Transverse colon (tissue), 4 donors: ENCODE measurements around the gene NOL7. TPM values are rescaled to one million over a fixed set of nuclear protein-coding genes. Genes with fewer than 3 reads are reported as not detected.

Source experiments
- DNase-seq: peaks from one replicate; pipeline ENCODE4 v3.0.0-alpha.2; 2019
- H3K27ac ChIP-seq, 4 donors: fragments of 200-600 bp; sonication (generic); 2 replicates each; pipeline ENCODE4 v1.5.1; 2016 to 2018; ENCODE audit warnings: inconsistent platforms in 4 of 4
- H3K27me3 ChIP-seq: fragments of 200-600 bp; sonication (generic); 2 replicates; pipeline ENCODE4 v1.5.1; 2017; ENCODE audit warnings: inconsistent platforms
- H3K36me3 ChIP-seq, 4 donors: fragments of 200-600 bp; sonication (generic); 2 replicates each; pipeline ENCODE4 v1.5.1; 2017 to 2019; ENCODE audit warnings: inconsistent platforms in 4 of 4
- H3K4me1 ChIP-seq, 4 donors: fragments of 200-600 bp; sonication (generic); 2 replicates each; pipeline ENCODE4 v1.5.1; 2017 to 2020; ENCODE audit warnings: inconsistent platforms in 4 of 4
- H3K4me3 ChIP-seq, 4 donors: fragments of 200-600 bp; sonication (generic); 1 replicate in 1 of 4; 2 replicates in 3 of 4; pipeline versions ENCODE4 v1.5.1 to v1.6.1; 2017 to 2019; ENCODE audit warnings: inconsistent platforms in 4 of 4
- H3K9me3 ChIP-seq, 2 donors: fragments of 200-600 bp; sonication (generic); 2 replicates each; pipeline ENCODE4 v1.5.1; 2017 to 2019; ENCODE audit warnings: inconsistent platforms in 2 of 2
- CTCF ChIP-seq, 5 experiments: fragments of 200-600 bp in 3 of 5; fragments of 450-650 bp in 2 of 5; sonication (generic) in 3 of 5; IDR thresholded peaks; 1 replicate in 2 of 5; 2 replicates in 3 of 5; pipeline ENCODE4 v1.5.1; 2016 to 2017; ENCODE audit warnings: antibody characterized with exemption in 5 of 5, inconsistent platforms in 3 of 5, mild to moderate bottlenecking in 2 of 5, moderate library complexity in 1 of 5
- EP300 ChIP-seq: sonication (generic); formaldehyde crosslinking; IDR thresholded peaks from one replicate; pipeline ENCODE4 v1.6.1; 2017; ENCODE audit warnings: antibody characterized with exemption, low read depth
- POLR2A ChIP-seq: fragments of 450-650 bp; IDR thresholded peaks from one replicate; pipeline ENCODE4 v1.6.1; 2016; ENCODE audit warnings: antibody characterized with exemption, mild to moderate bottlenecking, moderate library complexity
- POLR2AphosphoS5 ChIP-seq, 3 donors: sonication (generic); formaldehyde crosslinking; IDR thresholded peaks; one replicate each; pipeline ENCODE4 v1.6.1; 2016; ENCODE audit warnings: antibody characterized with exemption in 3 of 3
- WGBS, 2 donors: methylation state at CpG; one replicate each; pipeline ENCODE4 v1.1.5; 2018; ENCODE audit warnings: low coverage in 1 of 2; 5-methylcytosine and 5-hydroxymethylcytosine counted together
- in situ Hi-C, 4 donors: fragments of 200-750 bp; cut with MboI; loops; one replicate each; pipeline versions ENCODE4 v1.15.0 to v1.15.1; 2017; ENCODE audit warnings: low sequenced_read_pairs in 3 of 4, low pct_ligation_motif_present in 1 of 4, low pct_unique_long_range_greater_than_20kb in 1 of 4
- intact Hi-C: fragments of 100-400 bp; cut with DNase I; formaldehyde crosslinking; loops from one replicate; pipeline ENCODE4 v1.15.1; 2023; ENCODE audit warnings: low total_unique reads
- total RNA-seq, 4 donors: library from RNA; depleted of rRNA; stranded (reverse); fragments of >200 nt; gene quantifications; one replicate each; pipeline ENCODE4 v1.1.0, GENCODE V29; 2016

Gene NOL7
- total RNA-seq, 4 donors from 2014 or later: 44.1 to 159 (median 86.6) TPM

- no peak for DNase-seq
- intact Hi-C loops: no loop called here
- Histone ChIP-seq H3K4me1 (peaks cover 0 to 10% (median 2%) of the 10 kb centered on the region in 4 donors), H3K36me3 (peaks cover 0 to 10% (median 3%) of the 10 kb centered on the region in 4 donors), H3K9me3 (no peaks in the 10 kb centered on the region), H3K27ac (no peak overlapping the region), H3K27me3 (no peaks in the 10 kb centered on the region), H3K4me3 (no peak overlapping the region)
- in situ Hi-C loops: loop anchor here in 1 of 4 donors (25.0 kb wide), 1 partner anchor 393 kb away; no protein-coding TSS in a partner anchor
- 51 to 62% methylated on average over 1 of the region's 1 CpG for WGBS, 2 donors
- TF ChIP-seq EP300: no peak
- TF ChIP-seq POLR2A: no peak
- TF ChIP-seq POLR2AphosphoS5 (IDR thresholded peaks at IDR 0.05): no peak
- no peak for TF ChIP-seq CTCF (IDR thresholded peaks at IDR 0.05)
Measured at GRCh38 chr6:13579911-13580310, 35.2 kb upstream of the NOL7 start.

- H3K27ac ChIP-seq: no peak overlapping the region
Measured at GRCh38 chr6:13581700-13582229, 33.4 kb upstream of the NOL7 start.

GRCh38 chr6:13586603-13587542 is 28.3 kb upstream of the NOL7 start:
- TF ChIP-seq POLR2AphosphoS5 (IDR thresholded peaks at IDR 0.05): no peak
- no peak for TF ChIP-seq EP300
- TF ChIP-seq POLR2A: no peak
- TF ChIP-seq CTCF (IDR thresholded peaks at IDR 0.05): no peak
- H3K4me3 ChIP-seq: no peak overlapping the region
- no peaks in the 10 kb centered on the region for H3K27me3 ChIP-seq
- no peak for DNase-seq
- in situ Hi-C loops: loop anchor here in 1 of 4 donors (25.0 kb wide), 1 partner anchor 400 kb away; no protein-coding TSS in a partner anchor
- no peaks in the 10 kb centered on the region for H3K9me3 ChIP-seq
- WGBS, 2 donors: 100% methylated on average over 2 to 7 of the region's 7 CpGs
- intact Hi-C loops: no loop called here
- H3K36me3 ChIP-seq: peaks cover 0 to 1% (median 0%) of the 10 kb centered on the region in 4 donors
- no peak overlapping the region for H3K27ac ChIP-seq
- H3K4me1 ChIP-seq: no peaks in the 10 kb centered on the region

More at GRCh38 chr6:13581700-13582229, 33.4 kb upstream of the NOL7 start:
- no peak overlapping the region for H3K4me3 ChIP-seq
- 89 to 94% methylated on average over 8 to 9 of the region's 9 CpGs for WGBS, 2 donors
- in situ Hi-C loops (loop anchor here in 1 of 4 donors (25.0 kb wide), 1 partner anchor 394 kb away; no protein-coding TSS in a partner anchor), intact Hi-C loops (no loop called here)
- DNase-seq: no peak
- no peaks in the 10 kb centered on the region for H3K27me3 ChIP-seq
- peaks cover 0 to 10% (median 3%) of the 10 kb centered on the region in 4 donors for H3K36me3 ChIP-seq
- TF ChIP-seq POLR2AphosphoS5 (IDR thresholded peaks at IDR 0.05) (no peak), EP300 (no peak), CTCF (IDR thresholded peaks at IDR 0.05) (no peak), POLR2A (no peak)
- H3K9me3 ChIP-seq: no peaks in the 10 kb centered on the region
- no peaks in the 10 kb centered on the region for H3K4me1 ChIP-seq

- Histone ChIP-seq H3K27ac (no peak overlapping the region), H3K4me3 (no peak overlapping the region), H3K36me3 (peaks cover 0 to 4% (median 0%) of the 10 kb centered on the region in 4 donors), H3K27me3 (no peaks in the 10 kb centered on the region), H3K4me1 (no peaks in the 10 kb centered on the region), H3K9me3 (no peaks in the 10 kb centered on the region)
- intact Hi-C loops: no loop called here
- DNase-seq: no peak
- no peak for TF ChIP-seq CTCF (IDR thresholded peaks at IDR 0.05)
- in situ Hi-C loops: loop anchor here in 1 of 4 donors (25.0 kb wide), 1 partner anchor 402 kb away; no protein-coding TSS in a partner anchor
- WGBS, 2 donors: 91 to 95% methylated on average over 4 to 9 of the region's 9 CpGs
Measured at GRCh38 chr6:13589801-13590200, 25.3 kb upstream of the NOL7 start.
